Calu3 (cell line): Measurements from ENCODE around the gene ATXN10. TPM values are rescaled to one million over a fixed set of nuclear protein-coding genes. Genes with fewer than 3 reads are reported as not detected.
"Not testable (repeated sequence)": the region's sequence is repeated elsewhere in the genome, so short reads cannot be mapped to it uniquely, and the experiment has no call there.

ENCODE experiments used
- Bru-seq: library from RNA; stranded (reverse); fragments of 400-500 nt; gene quantifications from one replicate; lab custom pipeline; 2021; lab: Mats Ljungman, UMichigan
- BruChase-seq, 2 experiments: library from RNA; stranded (reverse); fragments of 400-500 nt; gene quantifications; one replicate each; lab custom pipeline; 2021; lab: Mats Ljungman, UMichigan
- BruUV-seq: library from RNA; stranded (reverse); fragments of 400-500 nt; replicated peaks from 2 replicates; lab custom pipeline; 2021; lab: Mats Ljungman, UMichigan
- CTCF ChIA-PET: fragments of 300-600 bp; sonication (Branson Sonifier 250); formaldehyde crosslinking; loops from one replicate; lab custom pipeline; 2022; ENCODE audit warnings: antibody characterized with exemption; lab: Charles Lee
- DNase-seq: peaks from one replicate; pipeline ENCODE4 v3.0.0; 2022
- H3K27ac Mint-ChIP-seq: one replicate; pipeline ENCODE4 v1.8.0; 2022; ENCODE audit warnings: mixed read lengths; ENCODE audit not compliant: unreplicated experiment
- H3K27me3 Mint-ChIP-seq: one replicate; pipeline ENCODE4 v1.8.0; 2022; ENCODE audit warnings: mixed read lengths; ENCODE audit not compliant: unreplicated experiment
- H3K36me3 Mint-ChIP-seq: one replicate; pipeline ENCODE4 v1.8.0; 2022; ENCODE audit warnings: mild to moderate bottlenecking, moderate library complexity, mixed read lengths; ENCODE audit not compliant: insufficient read depth, unreplicated experiment
- H3K4me1 Mint-ChIP-seq: one replicate; pipeline ENCODE4 v1.8.0; 2022; ENCODE audit warnings: mild to moderate bottlenecking, low read depth, mixed read lengths; ENCODE audit not compliant: unreplicated experiment
- H3K4me3 Mint-ChIP-seq: one replicate; pipeline ENCODE4 v1.8.0; 2022; ENCODE audit warnings: mild to moderate bottlenecking, low read depth, moderate library complexity, mixed read lengths; ENCODE audit not compliant: unreplicated experiment
- H3K9me3 Mint-ChIP-seq: one replicate; pipeline ENCODE4 v1.8.0; 2022; ENCODE audit warnings: low read depth, mixed read lengths; ENCODE audit not compliant: unreplicated experiment
- intact Hi-C: fragments of 100-400 bp; cut with micrococcal nuclease; formaldehyde crosslinking; loops from one replicate; pipeline ENCODE4 v1.10.0; 2022; ENCODE audit not compliant: unreplicated experiment
- long read RNA-seq: library from polyadenylated mRNA; stranded (forward); transcript quantifications from one replicate; pipeline ENCODE4 v2.0.0, GENCODE V29; 2022
- total RNA-seq: library from RNA; stranded (reverse); gene quantifications from 2 replicates; pipeline ENCODE4 v1.2.3, GENCODE V29; 2022
- TF ChIP-seq, protein P1 (sequence below): fragments of 200-600 bp; IDR thresholded peaks from one replicate; pipeline ENCODE4 v1.8.0; 2022; ENCODE audit warnings: antibody characterized with exemption; ENCODE audit not compliant: unreplicated experiment

The ATXN10 gene, protein sequence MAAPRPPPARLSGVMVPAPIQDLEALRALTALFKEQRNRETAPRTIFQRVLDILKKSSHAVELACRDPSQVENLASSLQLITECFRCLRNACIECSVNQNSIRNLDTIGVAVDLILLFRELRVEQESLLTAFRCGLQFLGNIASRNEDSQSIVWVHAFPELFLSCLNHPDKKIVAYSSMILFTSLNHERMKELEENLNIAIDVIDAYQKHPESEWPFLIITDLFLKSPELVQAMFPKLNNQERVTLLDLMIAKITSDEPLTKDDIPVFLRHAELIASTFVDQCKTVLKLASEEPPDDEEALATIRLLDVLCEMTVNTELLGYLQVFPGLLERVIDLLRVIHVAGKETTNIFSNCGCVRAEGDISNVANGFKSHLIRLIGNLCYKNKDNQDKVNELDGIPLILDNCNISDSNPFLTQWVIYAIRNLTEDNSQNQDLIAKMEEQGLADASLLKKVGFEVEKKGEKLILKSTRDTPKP
- total RNA-seq = 243 and 263 TPM in 2 replicates
- percentile 97 among the genes with signal in this experiment for Bru-seq, nascent RNA
- percentile 88 among the genes with signal in this experiment for BruChase-seq, experiment 1, labeled RNA remaining after a 6-hour chase
- BruChase-seq, experiment 2, labeled RNA remaining after a 2-hour chase = percentile 88 among the genes with signal in this experiment
- long read RNA-seq, transcript ATXN10-201 (12 exons, 3,329 nt) = major isoform, 267 of 288 reads
- long read RNA-seq, partial matches to known transcripts = 5 of 288 reads
- long read RNA-seq, other reads (novel, unspliced or antisense) = 16 of 288 reads

DNA sequence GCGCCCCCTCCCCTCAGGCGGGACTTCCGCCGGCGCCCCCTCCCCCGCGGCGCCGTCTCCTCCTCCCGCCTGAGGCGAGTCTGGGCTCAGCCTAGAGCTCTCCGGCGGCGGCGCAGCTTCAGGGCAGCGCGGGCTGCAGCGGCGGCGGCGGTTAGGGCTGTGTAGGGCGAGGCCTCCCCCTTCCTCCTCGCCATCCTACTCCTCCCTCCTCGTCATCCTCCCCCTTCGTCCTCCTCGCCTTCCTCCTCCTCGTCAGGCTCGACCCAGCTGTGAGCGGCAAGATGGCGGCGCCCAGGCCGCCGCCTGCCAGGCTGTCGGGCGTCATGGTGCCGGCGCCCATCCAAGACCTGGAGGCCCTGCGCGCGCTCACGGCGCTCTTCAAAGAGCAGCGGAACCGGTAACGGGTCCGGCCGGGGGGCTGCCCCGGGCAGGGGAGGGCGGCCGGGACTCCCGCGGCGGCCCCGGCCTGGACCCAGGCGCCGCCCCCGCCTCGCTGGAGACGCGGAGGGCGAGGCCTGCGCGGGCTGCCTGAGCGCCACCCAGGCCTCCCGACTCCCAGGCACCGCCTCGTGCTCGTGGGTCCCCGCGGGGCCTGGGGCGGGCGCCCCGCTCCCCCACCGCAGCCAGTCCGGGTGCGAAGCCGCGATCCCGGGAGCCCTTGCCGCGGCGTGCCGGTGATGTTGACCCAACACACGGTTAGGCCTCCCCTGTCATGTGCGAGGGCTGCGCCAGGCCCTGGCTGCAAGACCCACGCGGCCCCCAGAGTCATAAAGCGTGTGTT is at the start of gene ATXN10:
ATXN10 (plus strand) TSS at position 52 of the 781 bp plus-strand sequence; CDS start at position 282, 230 bp downstream.
- CTCF ChIA-PET = interaction anchor here (0.7 to 1.8 kb wide), 4 partner anchors 17 to 656 kb away, joined by 4 to 7 read pairs (median 4); no protein-coding TSS in a partner anchor
- no TSS peak for BruUV-seq
- H3K36me3 Mint-ChIP-seq = peaks cover 52% of the 10 kb centered on the region
- peak within 1 kb of the TSS; percentile 87 for H3K4me3 Mint-ChIP-seq
- TF ChIP-seq, protein P1, sequence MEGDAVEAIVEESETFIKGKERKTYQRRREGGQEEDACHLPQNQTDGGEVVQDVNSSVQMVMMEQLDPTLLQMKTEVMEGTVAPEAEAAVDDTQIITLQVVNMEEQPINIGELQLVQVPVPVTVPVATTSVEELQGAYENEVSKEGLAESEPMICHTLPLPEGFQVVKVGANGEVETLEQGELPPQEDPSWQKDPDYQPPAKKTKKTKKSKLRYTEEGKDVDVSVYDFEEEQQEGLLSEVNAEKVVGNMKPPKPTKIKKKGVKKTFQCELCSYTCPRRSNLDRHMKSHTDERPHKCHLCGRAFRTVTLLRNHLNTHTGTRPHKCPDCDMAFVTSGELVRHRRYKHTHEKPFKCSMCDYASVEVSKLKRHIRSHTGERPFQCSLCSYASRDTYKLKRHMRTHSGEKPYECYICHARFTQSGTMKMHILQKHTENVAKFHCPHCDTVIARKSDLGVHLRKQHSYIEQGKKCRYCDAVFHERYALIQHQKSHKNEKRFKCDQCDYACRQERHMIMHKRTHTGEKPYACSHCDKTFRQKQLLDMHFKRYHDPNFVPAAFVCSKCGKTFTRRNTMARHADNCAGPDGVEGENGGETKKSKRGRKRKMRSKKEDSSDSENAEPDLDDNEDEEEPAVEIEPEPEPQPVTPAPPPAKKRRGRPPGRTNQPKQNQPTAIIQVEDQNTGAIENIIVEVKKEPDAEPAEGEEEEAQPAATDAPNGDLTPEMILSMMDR = no peak
- H3K4me1 Mint-ChIP-seq = peaks cover 29% of the 10 kb centered on the region
- H3K27me3 Mint-ChIP-seq = no peaks in the 10 kb centered on the region
- peak within 1 kb of the TSS; percentile 30 for H3K27ac Mint-ChIP-seq
- DNase-seq = peak; percentile 77
- intact Hi-C loops = no loop called here
- H3K9me3 Mint-ChIP-seq = peaks cover 3% of the 10 kb centered on the region

DNA sequence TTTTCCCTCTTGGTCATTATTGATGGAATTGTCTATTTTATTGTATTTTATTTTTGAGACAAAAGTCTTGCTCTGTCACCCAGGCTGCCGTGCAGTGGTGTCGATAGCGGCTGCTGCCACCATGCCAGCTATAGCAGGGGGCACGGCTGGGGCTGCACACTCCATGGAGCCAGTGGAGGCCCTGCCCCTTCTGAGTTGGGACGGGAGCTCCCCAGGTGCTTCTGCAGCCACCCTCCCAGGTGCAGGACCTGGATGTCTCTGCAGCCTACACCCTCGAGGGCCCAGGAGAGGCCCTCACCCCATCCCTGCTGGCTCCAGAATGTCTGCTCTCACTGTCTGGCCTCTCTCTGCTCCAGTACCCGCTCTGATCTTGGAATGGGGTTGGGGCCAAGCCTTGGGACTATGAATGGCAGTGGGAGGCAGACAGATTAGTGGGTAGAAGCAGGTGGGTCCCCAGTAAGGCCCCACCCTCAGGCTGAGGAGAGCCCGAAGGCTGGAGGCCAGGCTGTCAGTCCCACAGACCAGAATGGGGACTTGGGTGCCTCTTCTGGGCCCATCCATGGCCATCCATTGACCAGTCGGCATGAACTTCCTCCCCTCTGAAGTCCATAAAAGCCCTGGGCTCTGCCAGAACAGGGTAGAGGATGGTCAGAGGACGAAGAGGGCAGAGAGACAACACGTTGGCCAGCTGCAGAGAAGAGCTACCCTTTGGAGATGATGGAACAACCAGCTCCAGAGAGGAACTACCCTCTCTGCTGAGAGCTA is 49.6 kb upstream of the ATXN10 start:
- peaks cover 13% of the 10 kb centered on the region for H3K4me1 Mint-ChIP-seq
- no peaks in the 10 kb centered on the region for H3K27me3 Mint-ChIP-seq
- peaks cover 10% of the 10 kb centered on the region for H3K9me3 Mint-ChIP-seq
- peaks cover 30% of the 10 kb centered on the region for H3K36me3 Mint-ChIP-seq
- BruUV-seq = no TSS peak
- TF ChIP-seq, protein P1 = no peak
- no peak overlapping the region for H3K27ac Mint-ChIP-seq
- H3K4me3 Mint-ChIP-seq = no peak overlapping the region
- intact Hi-C loops = no loop called here
- DNase-seq = no peak
- CTCF ChIA-PET = no interaction called here

DNA sequence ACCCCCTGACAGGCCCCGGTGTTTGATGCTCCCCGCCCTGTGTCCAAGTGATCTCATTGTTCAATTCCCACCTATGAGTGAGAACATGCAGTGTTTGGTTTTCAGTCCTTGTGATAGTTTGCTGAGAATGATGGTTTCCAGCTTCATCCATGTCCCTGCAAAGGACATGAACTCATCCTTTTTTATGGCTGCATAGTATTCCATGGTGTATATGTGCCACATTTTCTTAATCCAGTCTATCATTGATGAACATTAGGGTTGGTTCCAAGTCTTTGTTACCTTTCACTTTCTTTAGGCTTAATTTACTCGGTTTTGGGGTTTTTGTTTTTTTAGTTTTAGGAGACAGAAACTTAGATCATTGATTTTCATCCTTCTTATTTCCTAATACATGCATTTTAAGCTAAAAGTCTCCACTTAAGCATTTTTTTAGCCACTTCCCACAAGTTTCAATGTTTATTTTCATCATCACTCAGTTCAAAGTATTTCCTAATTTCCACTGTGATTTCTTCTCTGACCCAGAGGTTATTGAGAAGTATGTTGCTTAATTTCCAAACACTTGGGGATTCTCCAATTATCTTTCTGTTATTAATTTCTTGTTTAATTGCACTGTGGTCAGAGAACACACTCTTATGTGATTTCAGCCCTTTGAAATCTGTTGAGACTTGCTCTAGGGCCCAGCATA is 48.0 kb upstream of the ATXN10 start:
- intact Hi-C loops, CTCF ChIA-PET, DNase-seq, H3K27me3 Mint-ChIP-seq, BruUV-seq, H3K4me3 Mint-ChIP-seq, H3K9me3 Mint-ChIP-seq: not testable (repeated sequence)
- H3K27ac Mint-ChIP-seq = peak overlapping the region; percentile 21
- H3K36me3 Mint-ChIP-seq = peaks cover 30% of the 10 kb centered on the region
- peaks cover 15% of the 10 kb centered on the region for H3K4me1 Mint-ChIP-seq

DNA sequence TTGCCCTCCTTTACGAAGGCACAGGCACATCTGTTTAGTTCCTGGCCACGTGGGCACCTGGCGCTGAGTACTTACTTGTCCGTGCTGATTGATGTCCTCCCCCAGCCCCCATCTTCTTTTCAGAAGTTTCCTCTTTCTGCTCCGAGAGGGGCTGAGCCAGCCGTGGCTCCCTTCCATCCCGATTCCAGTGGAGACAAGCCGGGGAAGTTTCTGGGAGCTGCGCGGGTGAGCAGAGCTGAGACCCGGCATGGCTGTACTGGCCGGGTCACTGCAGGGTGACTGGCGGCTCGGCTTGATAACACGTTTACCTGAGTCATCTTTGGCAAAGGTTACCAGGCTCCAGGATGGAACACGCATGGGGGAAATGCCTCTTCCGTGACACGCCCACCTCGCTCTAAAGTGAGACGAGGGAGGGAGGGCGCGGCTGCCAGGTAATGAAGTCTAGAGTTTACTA is 45.4 kb upstream of the ATXN10 start:
- TF ChIP-seq, protein P1 = no peak
- CTCF ChIA-PET = interaction anchor here (0.5 to 1.8 kb wide), 2 partner anchors 12 to 19 kb away, joined by 5 to 6 read pairs; no protein-coding TSS in a partner anchor
- no TSS peak for BruUV-seq
- H3K27me3 Mint-ChIP-seq = no peaks in the 10 kb centered on the region
- peaks cover 7% of the 10 kb centered on the region for H3K9me3 Mint-ChIP-seq
- peak overlapping the region; percentile 60 for H3K4me3 Mint-ChIP-seq
- peaks cover 32% of the 10 kb centered on the region for H3K4me1 Mint-ChIP-seq
- H3K27ac Mint-ChIP-seq = peak overlapping the region; percentile 99
- H3K36me3 Mint-ChIP-seq = peaks cover 30% of the 10 kb centered on the region
- intact Hi-C loops = no loop called here
- peak; percentile 89 for DNase-seq
